Mesenchymal stem cell (in vitro differentiated cells and primary cell): ENCODE data around the gene BICC1.

ENCODE experiments used
- DNase-seq: peaks from one replicate; pipeline ENCODE4 v3.0.0-alpha.2; 2013
- H2AFZ ChIP-seq: one replicate; pipeline ENCODE4 v1.6.1; 2013; ENCODE audit warnings: low read depth, mild to moderate bottlenecking, control low read depth, inconsistent platforms, low read length, moderate library complexity
- H2AK5ac ChIP-seq: 2 replicates; pipeline ENCODE4 v1.6.1; 2013; ENCODE audit warnings: low read length, moderate library complexity, mild to moderate bottlenecking, inconsistent platforms; ENCODE audit not compliant: severe bottlenecking
- H2BK120ac ChIP-seq: one replicate; pipeline ENCODE4 v1.6.1; 2013; ENCODE audit warnings: low read depth, mild to moderate bottlenecking, inconsistent platforms, low read length, moderate library complexity
- H2BK12ac ChIP-seq, 2 experiments: one replicate each; pipeline ENCODE4 v1.6.1; 2013; ENCODE audit warnings: inconsistent platforms in 2 of 2, low read length in 2 of 2, mild to moderate bottlenecking in 2 of 2, moderate library complexity in 2 of 2, control low read depth in 1 of 2
- H2BK15ac ChIP-seq: one replicate; pipeline ENCODE4 v1.6.1; 2013; ENCODE audit warnings: mild to moderate bottlenecking, low read depth, inconsistent platforms; ENCODE audit not compliant: poor library complexity, severe bottlenecking
- H2BK5ac ChIP-seq: 2 replicates; pipeline ENCODE4 v1.6.1; 2013; ENCODE audit warnings: low read depth, mild to moderate bottlenecking, low read length, control low read depth, inconsistent platforms; ENCODE audit not compliant: poor library complexity, severe bottlenecking
- H3K14ac ChIP-seq, 2 experiments: one replicate each; pipeline ENCODE4 v1.6.1; 2013; ENCODE audit warnings: inconsistent platforms in 2 of 2, low read length in 2 of 2, control low read depth in 1 of 2, mild to moderate bottlenecking in 1 of 2, moderate library complexity in 1 of 2
- H3K18ac ChIP-seq, 2 experiments: one replicate each; pipeline ENCODE4 v1.6.1; 2013; ENCODE audit warnings: inconsistent platforms in 2 of 2, low read length in 2 of 2, control low read depth in 1 of 2, low read depth in 1 of 2, mild to moderate bottlenecking in 1 of 2
- H3K23ac ChIP-seq, 2 experiments: one replicate each; pipeline ENCODE4 v1.6.1; 2013; ENCODE audit warnings: inconsistent platforms in 2 of 2, low read length in 2 of 2, mild to moderate bottlenecking in 2 of 2, moderate library complexity in 2 of 2, control low read depth in 1 of 2
- H3K27ac ChIP-seq: 2 replicates; pipeline ENCODE4 v1.5.1; 2013; ENCODE audit warnings: mild to moderate bottlenecking, moderate library complexity, low read length, control low read depth, inconsistent platforms; ENCODE audit not compliant: poor library complexity, severe bottlenecking
- H3K27me3 ChIP-seq, 2 experiments: 2 replicates each; pipeline versions ENCODE4 v1.6.1 to v1.7.0; 2013; ENCODE audit warnings: low read length in 2 of 2, mild to moderate bottlenecking in 2 of 2, moderate library complexity in 2 of 2, control low read depth in 1 of 2, inconsistent platforms in 1 of 2; ENCODE audit not compliant: control insufficient read depth in 1 of 2, insufficient read depth in 1 of 2
- H3K36me3 ChIP-seq, 2 experiments: 2 replicates each; pipeline versions ENCODE4 v1.6.1 to v1.7.0; 2013; ENCODE audit warnings: low read length in 2 of 2, control low read depth in 1 of 2, inconsistent platforms in 1 of 2, low read depth in 1 of 2, mild to moderate bottlenecking in 1 of 2; ENCODE audit not compliant: insufficient read depth in 2 of 2, control insufficient read depth in 1 of 2
- H3K4ac ChIP-seq, 2 experiments: one replicate each; pipeline ENCODE4 v1.6.1; 2013; ENCODE audit warnings: inconsistent platforms in 2 of 2, low read length in 2 of 2, mild to moderate bottlenecking in 2 of 2, moderate library complexity in 2 of 2, control low read depth in 1 of 2, low read depth in 1 of 2
- H3K4me1 ChIP-seq: 2 replicates; pipeline ENCODE4 v1.6.1; 2013; ENCODE audit warnings: low read depth, low read length, control low read depth; ENCODE audit not compliant: control insufficient read depth, insufficient read depth
- H3K4me2 ChIP-seq: 2 replicates; pipeline ENCODE4 v1.6.1; 2013; ENCODE audit warnings: low read length, mild to moderate bottlenecking, inconsistent platforms; ENCODE audit not compliant: poor library complexity, severe bottlenecking
- H3K4me3 ChIP-seq, 2 experiments: 2 replicates each; pipeline versions ENCODE4 v1.5.1 to v1.7.0; 2013; ENCODE audit warnings: low read length in 2 of 2, mild to moderate bottlenecking in 2 of 2, control low read depth in 1 of 2, low read depth in 1 of 2; ENCODE audit not compliant: insufficient read depth in 1 of 2
- H3K79me1 ChIP-seq: replicated peaks from 2 replicates; pipeline ENCODE4 v1.6.1; 2013; ENCODE audit warnings: mild to moderate bottlenecking, control low read depth, low read length, inconsistent platforms; ENCODE audit not compliant: poor library complexity, severe bottlenecking
- H3K9ac ChIP-seq: 2 replicates; pipeline ENCODE4 v1.7.0; 2013; ENCODE audit warnings: mild to moderate bottlenecking, low read length, moderate library complexity
- H3K9me3 ChIP-seq: 2 replicates; pipeline ENCODE4 v1.7.0; 2013; ENCODE audit warnings: mild to moderate bottlenecking, low read length; ENCODE audit not compliant: control insufficient read depth
- H4K8ac ChIP-seq: one replicate; pipeline ENCODE4 v1.6.1; 2013; ENCODE audit warnings: inconsistent platforms, mild to moderate bottlenecking, low read length, moderate library complexity
- H4K91ac ChIP-seq: one replicate; pipeline ENCODE4 v1.6.1; 2013; ENCODE audit warnings: mild to moderate bottlenecking, low read length, inconsistent platforms
- WGBS: methylation state at CpG from one replicate; pipeline ENCODE4 v1.1.7; 2013; ENCODE audit warnings: mixed read lengths; 5-methylcytosine and 5-hydroxymethylcytosine counted together

BICC1 gene

DNA sequence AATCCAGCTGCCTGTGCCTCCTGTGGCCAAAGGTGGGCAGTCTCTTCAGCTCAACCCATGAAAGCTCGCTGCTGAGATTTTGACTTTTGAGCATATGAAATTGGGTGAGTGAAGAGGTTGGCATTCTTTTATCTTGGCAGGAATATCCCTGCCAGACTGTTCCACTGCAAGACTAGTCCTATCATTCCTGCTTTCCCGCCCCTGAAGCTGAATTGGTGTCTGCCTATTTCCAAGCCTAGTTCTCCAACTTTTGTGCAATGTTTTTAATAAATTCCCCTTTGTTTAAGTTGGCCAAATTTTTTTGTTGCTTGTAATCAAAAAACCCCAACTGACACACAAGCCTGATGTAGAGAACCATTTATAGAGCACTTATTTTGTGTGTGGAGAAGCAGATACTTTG lies 34.8 kb upstream of the BICC1 start:
- Histone ChIP-seq H3K4me1 (peaks cover 5% of the 10 kb centered on the region), H4K91ac (no peak overlapping the region), H3K18ac (no peak overlapping the region), H3K4ac (no peak overlapping the region), H2BK5ac (no peak overlapping the region), H2BK12ac (no peak overlapping the region), H3K27me3 (no peaks in the 10 kb centered on the region), H3K27ac (no peak overlapping the region), H3K9ac (peak overlapping the region; percentile 56), H3K4me2 (no peak overlapping the region), H2BK120ac (no peak overlapping the region), H3K36me3 (no peaks in the 10 kb centered on the region), H3K4me3 (no peak overlapping the region), H3K79me1 (no peaks in the 10 kb centered on the region), H4K8ac (no peak overlapping the region), H2BK15ac (no peak overlapping the region), H3K14ac (no peak overlapping the region), H3K23ac (no peak overlapping the region), H2AFZ (no peak overlapping the region), H3K9me3 (no peaks in the 10 kb centered on the region), H2AK5ac (peak overlapping the region; percentile 57)
- DNase-seq: no peak
- WGBS: 75% methylated on average over 2 of the region's 2 CpGs

DNA sequence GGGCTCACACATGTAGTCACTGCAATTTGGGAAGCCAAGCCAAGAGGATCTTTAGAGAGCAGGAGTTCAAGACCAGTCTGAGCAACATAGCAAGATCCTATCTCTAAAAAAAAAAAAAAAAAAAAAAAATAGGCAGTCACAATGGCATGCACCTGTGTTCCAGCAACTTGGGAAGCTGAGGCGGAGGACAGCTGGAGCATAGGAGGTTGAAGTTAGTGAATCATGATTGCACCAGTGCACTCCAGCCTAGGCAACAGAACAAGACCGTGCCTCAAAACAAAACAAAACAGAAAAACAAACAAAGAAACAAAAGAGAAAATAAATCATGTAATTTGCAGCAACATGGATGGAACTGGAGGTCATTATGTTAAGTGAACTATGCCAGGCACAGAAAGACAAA lies 33.6 kb upstream of the BICC1 start:
- no peak overlapping the region for H2BK120ac ChIP-seq
- no peak overlapping the region for H3K4me2 ChIP-seq
- peaks cover 3% of the 10 kb centered on the region for H3K4me1 ChIP-seq
- 91% methylated on average over 1 of the region's 2 CpGs for WGBS
- H3K9me3 ChIP-seq: no peaks in the 10 kb centered on the region
- no peak overlapping the region for H3K14ac ChIP-seq
- no peak overlapping the region for H4K91ac ChIP-seq
- no peak overlapping the region for H2BK5ac ChIP-seq
- no peaks in the 10 kb centered on the region for H3K79me1 ChIP-seq
- no peaks in the 10 kb centered on the region for H3K27me3 ChIP-seq
- no peak overlapping the region for H3K9ac ChIP-seq
- no peak overlapping the region for H2AFZ ChIP-seq
- H3K4me3 ChIP-seq: no peak overlapping the region
- H4K8ac ChIP-seq: no peak overlapping the region
- no peak overlapping the region for H2BK15ac ChIP-seq
- no peak overlapping the region for H2AK5ac ChIP-seq
- no peak for DNase-seq
- no peak overlapping the region for H2BK12ac ChIP-seq
- H3K27ac ChIP-seq: no peak overlapping the region
- no peaks in the 10 kb centered on the region for H3K36me3 ChIP-seq
- H3K18ac ChIP-seq: no peak overlapping the region
- H3K4ac ChIP-seq: no peak overlapping the region
- no peak overlapping the region for H3K23ac ChIP-seq

DNA sequence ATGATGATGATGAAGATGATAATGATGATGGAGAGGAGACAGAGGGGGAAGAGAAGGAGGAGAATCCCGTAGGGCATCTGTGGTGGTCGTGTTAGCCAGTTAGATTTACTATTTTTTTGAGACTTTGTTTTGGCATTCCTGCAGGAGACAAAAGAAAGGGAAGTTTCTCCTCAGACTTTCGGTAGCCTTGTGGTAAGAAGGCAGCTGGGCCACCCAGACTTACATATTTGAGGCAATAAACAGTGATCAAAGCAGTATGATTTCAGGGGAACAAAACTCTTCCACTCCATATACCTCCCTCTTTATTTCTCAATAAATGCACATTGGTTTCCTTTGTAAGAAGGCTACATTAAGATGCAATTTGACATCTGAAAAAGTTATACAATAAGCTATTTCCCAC lies 32.4 kb upstream of the BICC1 start:
- Histone ChIP-seq H3K9me3 (no peaks in the 10 kb centered on the region), H3K27ac (no peak overlapping the region), H3K4me1 (peaks cover 3% of the 10 kb centered on the region), H2BK120ac (no peak overlapping the region), H3K4me2 (no peak overlapping the region), H2BK5ac (no peak overlapping the region), H4K91ac (no peak overlapping the region), H2BK12ac (no peak overlapping the region), H3K36me3 (no peaks in the 10 kb centered on the region), H3K9ac (no peak overlapping the region), H3K23ac (no peak overlapping the region), H2AK5ac (no peak overlapping the region), H3K4me3 (no peak overlapping the region), H4K8ac (no peak overlapping the region), H3K79me1 (no peaks in the 10 kb centered on the region), H3K18ac (no peak overlapping the region), H3K27me3 (no peaks in the 10 kb centered on the region), H3K4ac (no peak overlapping the region), H2AFZ (no peak overlapping the region), H3K14ac (no peak overlapping the region), H2BK15ac (no peak overlapping the region)
- no peak for DNase-seq
- WGBS: 73% methylated on average over 2 of the region's 3 CpGs

GRCh38 chr10:58481569-58482109 lies 31.0 kb upstream of the BICC1 start:
- H3K36me3 ChIP-seq: no peaks in the 10 kb centered on the region
- H2BK12ac ChIP-seq: no peak overlapping the region
- no peak overlapping the region for H2BK5ac ChIP-seq
- no peak overlapping the region for H2AFZ ChIP-seq
- 41% methylated on average over 2 of the region's 2 CpGs for WGBS
- H3K27me3 ChIP-seq: no peaks in the 10 kb centered on the region
- no peak overlapping the region for H4K91ac ChIP-seq
- H3K9ac ChIP-seq: no peak overlapping the region
- H2AK5ac ChIP-seq: no peak overlapping the region
- H2BK120ac ChIP-seq: no peak overlapping the region
- H3K4ac ChIP-seq: no peak overlapping the region
- H3K23ac ChIP-seq: no peak overlapping the region
- no peaks in the 10 kb centered on the region for H3K9me3 ChIP-seq
- no peak overlapping the region for H3K18ac ChIP-seq
- H3K4me1 ChIP-seq: peaks cover 3% of the 10 kb centered on the region
- no peak for DNase-seq
- H4K8ac ChIP-seq: no peak overlapping the region
- no peaks in the 10 kb centered on the region for H3K79me1 ChIP-seq
- no peak overlapping the region for H3K4me3 ChIP-seq
- no peak overlapping the region for H3K14ac ChIP-seq
- H2BK15ac ChIP-seq: no peak overlapping the region
- H3K27ac ChIP-seq: no peak overlapping the region
- H3K4me2 ChIP-seq: no peak overlapping the region
